ENCODE measurements around the gene FBXO5.

DNA sequence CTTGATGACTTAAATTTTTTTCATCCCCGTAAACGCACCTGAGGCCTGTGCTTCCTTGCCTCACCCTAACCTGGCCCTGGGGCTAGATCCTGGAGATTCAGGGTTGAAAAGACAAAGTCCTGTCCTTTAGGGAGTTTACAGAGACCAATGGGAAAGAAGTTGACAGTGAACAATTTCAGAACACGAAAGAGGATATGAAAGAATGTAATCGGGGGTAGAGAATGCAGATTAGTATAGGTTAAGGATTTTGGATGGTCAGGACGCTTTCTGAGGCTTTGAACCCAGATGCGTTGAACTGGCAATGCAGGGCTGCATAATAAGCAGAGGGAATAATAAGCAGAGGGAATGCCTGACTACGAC is 1.7 kb upstream of the FBXO5 start:
- TF ChIP-seq EZH2 (IDR thresholded peaks at IDR 0.05; ENCODE audit: borderline replicate concordance, low read depth, low read length) (no peak), FOXK2 (conservative IDR thresholded peaks at IDR 0.05 in 1 of 2, IDR thresholded peaks at IDR 0.05 in 1 of 2; ENCODE audit: low read depth in 2 of 2) (no peak; a peak in 1 of 4 replicates), HLTF (IDR thresholded peaks at IDR 0.05) (no peak), NFE2L1 (tag; IDR thresholded peaks at IDR 0.05; ENCODE audit: borderline replicate concordance, low read depth) (no peak)
- TF ChIP-seq, protein P1, sequence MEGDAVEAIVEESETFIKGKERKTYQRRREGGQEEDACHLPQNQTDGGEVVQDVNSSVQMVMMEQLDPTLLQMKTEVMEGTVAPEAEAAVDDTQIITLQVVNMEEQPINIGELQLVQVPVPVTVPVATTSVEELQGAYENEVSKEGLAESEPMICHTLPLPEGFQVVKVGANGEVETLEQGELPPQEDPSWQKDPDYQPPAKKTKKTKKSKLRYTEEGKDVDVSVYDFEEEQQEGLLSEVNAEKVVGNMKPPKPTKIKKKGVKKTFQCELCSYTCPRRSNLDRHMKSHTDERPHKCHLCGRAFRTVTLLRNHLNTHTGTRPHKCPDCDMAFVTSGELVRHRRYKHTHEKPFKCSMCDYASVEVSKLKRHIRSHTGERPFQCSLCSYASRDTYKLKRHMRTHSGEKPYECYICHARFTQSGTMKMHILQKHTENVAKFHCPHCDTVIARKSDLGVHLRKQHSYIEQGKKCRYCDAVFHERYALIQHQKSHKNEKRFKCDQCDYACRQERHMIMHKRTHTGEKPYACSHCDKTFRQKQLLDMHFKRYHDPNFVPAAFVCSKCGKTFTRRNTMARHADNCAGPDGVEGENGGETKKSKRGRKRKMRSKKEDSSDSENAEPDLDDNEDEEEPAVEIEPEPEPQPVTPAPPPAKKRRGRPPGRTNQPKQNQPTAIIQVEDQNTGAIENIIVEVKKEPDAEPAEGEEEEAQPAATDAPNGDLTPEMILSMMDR (IDR thresholded peaks at IDR 0.05 in 2 of 3, conservative IDR thresholded peaks at IDR 0.05 in 1 of 3; ENCODE audit: insufficient read depth in 2 of 3, low read depth in 1 of 3, low read length in 3 of 3) = no peak
